ENCODE data around the gene CACNA2D1.

- no peak for TF ChIP-seq CTCF (IDR thresholded peaks at IDR 0.05)
- TF ChIP-seq POLR2A (IDR thresholded peaks at IDR 0.05): no peak
Measured at GRCh38 chr7:82051601-82052000, 392.0 kb downstream of the CACNA2D1 start.
